Right renal cortex interstitium (tissue), 3 donors: ENCODE measurements around the gene NDST1. TPM values are rescaled to one million over a fixed set of nuclear protein-coding genes. Genes with fewer than 3 reads are reported as not detected.

Experiments used
- DNase-seq, 3 donors: peaks; one replicate each; pipeline ENCODE4 v3.0.0-alpha.2; 2013; ENCODE audit warnings: low read depth in 3 of 3, low spot score in 2 of 3
- polyA plus RNA-seq, 3 donors: library from polyadenylated mRNA; unstranded; fragments of 120-200 nt; gene quantifications; one replicate each; pipeline ENCODE4 v1.2.1, GENCODE V29; 2013; ENCODE audit not compliant: insufficient read length in 3 of 3

Gene NDST1
- polyA plus RNA-seq, 3 donors: 52.3 to 54.2 (median 54.1) TPM

- DNase-seq: no peak
Measured at GRCh38 chr5:150488519-150489359, 19.2 kb upstream of the NDST1 start.

- DNase-seq: no peak
Measured at GRCh38 chr5:150489360-150490295, 18.3 kb upstream of the NDST1 start.

GRCh38 chr5:150490296-150490669, 17.6 kb upstream of the NDST1 start:
- no peak for DNase-seq

GRCh38 chr5:150490754-150491153, 17.2 kb upstream of the NDST1 start:
- DNase-seq: no peak

- no peak for DNase-seq
Measured at GRCh38 chr5:150491876-150492275, 16.1 kb upstream of the NDST1 start.

GRCh38 chr5:150492621-150493020, 15.3 kb upstream of the NDST1 start:
- DNase-seq: no peak

GRCh38 chr5:150496098-150496497, 11.8 kb upstream of the NDST1 start:
- DNase-seq: no peak

GRCh38 chr5:150496534-150496933, 11.4 kb upstream of the NDST1 start:
- DNase-seq: no peak

- DNase-seq: no peak
Measured at GRCh38 chr5:150497274-150497988, 10.5 kb upstream of the NDST1 start.

GRCh38 chr5:150497989-150498317, 10.0 kb upstream of the NDST1 start:
- no peak for DNase-seq

- no peak for DNase-seq
Measured at GRCh38 chr5:150498501-150498900, 9.4 kb upstream of the NDST1 start.

GRCh38 chr5:150498971-150499370, 9.0 kb upstream of the NDST1 start:
- DNase-seq: no peak

GRCh38 chr5:150499437-150499956, 8.4 kb upstream of the NDST1 start:
- DNase-seq: no peak

- no peak for DNase-seq
Measured at GRCh38 chr5:150500328-150500841, 7.5 kb upstream of the NDST1 start.

- DNase-seq: no peak
Measured at GRCh38 chr5:150500905-150501304, 7.0 kb upstream of the NDST1 start.

GRCh38 chr5:150502106-150502505, 5.8 kb upstream of the NDST1 start:
- DNase-seq: no peak

GRCh38 chr5:150502847-150503246, 5.1 kb upstream of the NDST1 start:
- DNase-seq: no peak

GRCh38 chr5:150503386-150503785, 4.5 kb upstream of the NDST1 start:
- DNase-seq: no peak

- no peak for DNase-seq
Measured at GRCh38 chr5:150503977-150504620, 3.8 kb upstream of the NDST1 start.

GRCh38 chr5:150505041-150505511, 2.9 kb upstream of the NDST1 start:
- DNase-seq: no peak
